Measurements from ENCODE around the gene VPS54. TPM values are rescaled to one million over a fixed set of nuclear protein-coding genes. Genes with fewer than 3 reads are reported as not detected.

Gene VPS54
- total RNA-seq, 1 experiment from 2014 or later, result 12.4 TPM

- Histone ChIP-seq H3K9me3 (ENCODE audit: control insufficient read depth in 1 of 2, insufficient read depth in 1 of 2, low read depth in 1 of 2, low read length in 2 of 2) (no peaks in the 10 kb centered on the region), H3K27ac (ENCODE audit: low read depth, low read length) (no peak overlapping the region), H3K4me2 (ENCODE audit: low read length) (no peak overlapping the region), H3K36me3 (ENCODE audit: control insufficient read depth in 1 of 2, insufficient read depth in 2 of 2, low read length in 2 of 2) (no peaks in the 10 kb centered on the region), H3K9me2 (ENCODE audit: insufficient read depth) (no peaks in the 10 kb centered on the region), H3K4me3 (replicated peaks in 1 of 2; ENCODE audit: low read depth in 1 of 2, low read length in 2 of 2) (no peak overlapping the region), H3K27me3 (ENCODE audit: insufficient read depth, low read length) (no peaks in the 10 kb centered on the region), H3K79me2 (ENCODE audit: insufficient read depth, low read length) (no peaks in the 10 kb centered on the region), H3K9ac (ENCODE audit: low read length) (no peak overlapping the region), H2AFZ (ENCODE audit: low read depth, low read length, poor library complexity, severe bottlenecking) (no peak overlapping the region), H4K20me1 (ENCODE audit: insufficient read depth) (no peaks in the 10 kb centered on the region), H3K4me1 (ENCODE audit: control insufficient read depth in 1 of 2, insufficient read depth in 2 of 2, low read length in 2 of 2) (peaks cover 0 to 6% of the 10 kb centered on the region in 2 experiments; a peak in 1 of 4 replicates)
- CTCF ChIA-PET, result no interaction called here
- RAD21 ChIA-PET (ENCODE audit: low non-redundant PET in 1 of 2, low total read pairs in 2 of 2, uncharacterized antibody in 2 of 2, unreplicated experiment in 2 of 2), result no interaction called here
- DNase-seq (ENCODE audit: low read depth, low spot score), result no peak
- intact Hi-C loops (cut with micrococcal nuclease), result no loop called here
- TF ChIP-seq TCF7L2 (IDR thresholded peaks at IDR 0.05; ENCODE audit: borderline replicate concordance, extremely low read depth, insufficient read depth, insufficient read length), result no peak
- TF ChIP-seq RAD21 (IDR thresholded peaks at IDR 0.05; ENCODE audit: low read depth), result no peak
- no peak for TF ChIP-seq CEBPB (IDR thresholded peaks at IDR 0.05; ENCODE audit: low read depth)
- TF ChIP-seq SRF (IDR thresholded peaks at IDR 0.05; ENCODE audit: low read depth), result no peak
- no peak for TF ChIP-seq CTCF (IDR thresholded peaks at IDR 0.05 in 2 of 3, conservative IDR thresholded peaks at IDR 0.05 in 1 of 3; ENCODE audit: borderline replicate concordance in 1 of 3, insufficient read depth in 1 of 3, low read depth in 2 of 3, low read length in 2 of 3)
- TF ChIP-seq SP1 (IDR thresholded peaks at IDR 0.05; ENCODE audit: low read depth), result no peak
- no peak for TF ChIP-seq REST (IDR thresholded peaks at IDR 0.05; ENCODE audit: low read depth)
- TF ChIP-seq ELF1 (IDR thresholded peaks at IDR 0.05; ENCODE audit: borderline replicate concordance, low read depth), result no peak
- BruUV-seq (replicated peaks), result no TSS peak
- POLR2A ChIA-PET, result no interaction called here
- no peak for ATAC-seq
These were observed 33.4 kb upstream of the VPS54 start for GRCh38 chr2:64052463-64053241.
